DOHH2 (cell line): Measurements from ENCODE around the gene STYXL2.

Source experiments
- H3F3A ChIP-seq: fragments of 200-600 bp; sonication (generic), shearing (Covaris generic); 2 replicates; pipeline ENCODE4 v1.6.0; 2016; ENCODE audit warnings: antibody characterized with exemption, mild to moderate bottlenecking; ENCODE audit not compliant: control insufficient read depth, insufficient read depth
- H3K27ac ChIP-seq: fragments of 200-600 bp; sonication (generic); 2 replicates; pipeline ENCODE4 v1.5.1; 2014; ENCODE audit warnings: low read depth, mild to moderate bottlenecking, low read length, moderate library complexity
- H3K27me3 ChIP-seq: fragments of 200-600 bp; sonication (generic); 2 replicates; pipeline ENCODE4 v1.6.1; 2014; ENCODE audit warnings: mild to moderate bottlenecking, low read length, mixed read lengths; ENCODE audit not compliant: control insufficient read depth
- H3K36me3 ChIP-seq: fragments of 200-600 bp; sonication (generic); 2 replicates; pipeline ENCODE4 v1.6.1; 2014; ENCODE audit warnings: mild to moderate bottlenecking, low read length, moderate library complexity, mixed read lengths; ENCODE audit not compliant: control insufficient read depth
- H3K4me1 ChIP-seq: fragments of 200-600 bp; sonication (generic); 2 replicates; pipeline ENCODE4 v1.6.1; 2014; ENCODE audit warnings: mild to moderate bottlenecking, low read length, mixed read lengths; ENCODE audit not compliant: control insufficient read depth
- H3K4me2 ChIP-seq: fragments of 200-600 bp; sonication (generic); 2 replicates; pipeline ENCODE4 v1.6.0; 2014; ENCODE audit warnings: mild to moderate bottlenecking, low read length, moderate library complexity
- H3K4me3 ChIP-seq: fragments of 200-600 bp; sonication (generic); 2 replicates; pipeline ENCODE4 v1.5.1; 2014; ENCODE audit warnings: mild to moderate bottlenecking, low read length, mixed read lengths
- H3K79me2 ChIP-seq: fragments of 200-600 bp; sonication (generic); 2 replicates; pipeline ENCODE4 v1.6.1; 2014; ENCODE audit warnings: mild to moderate bottlenecking, low read length, mixed read lengths; ENCODE audit not compliant: control insufficient read depth
- H3K9me2 ChIP-seq: fragments of 200-600 bp; sonication (generic); replicated peaks from 2 replicates; pipeline ENCODE4 v1.6.1; 2014; ENCODE audit warnings: mild to moderate bottlenecking, low read length, mixed read lengths; ENCODE audit not compliant: control insufficient read depth
- H3K9me3 ChIP-seq: fragments of 200-600 bp; sonication (generic); 2 replicates; pipeline ENCODE4 v1.6.1; 2014; ENCODE audit warnings: antibody characterized with exemption, low read length, mixed read lengths; ENCODE audit not compliant: control insufficient read depth, insufficient read depth
- H4K20me1 ChIP-seq: fragments of 200-600 bp; sonication (generic); 2 replicates; pipeline ENCODE4 v1.6.0; 2014; ENCODE audit warnings: low read depth, mild to moderate bottlenecking, antibody characterized with exemption, low read length, moderate library complexity; ENCODE audit not compliant: control insufficient read depth, insufficient read depth
- EZH2phosphoT487 ChIP-seq: fragments of 200-600 bp; sonication (generic); IDR thresholded peaks from 2 replicates; pipeline ENCODE4 v1.6.1; 2017; ENCODE audit warnings: borderline replicate concordance, mild to moderate bottlenecking, antibody characterized with exemption, low read length, moderate library complexity, mixed read lengths
- TF ChIP-seq, protein P1 (sequence below): fragments of 200-600 bp; sonication (generic); IDR thresholded peaks from one replicate; pipeline ENCODE4 v1.5.1; 2014; ENCODE audit warnings: antibody characterized with exemption, mild to moderate bottlenecking, low read depth, low read length; ENCODE audit not compliant: poor library complexity, severe bottlenecking

The STYXL2 gene

DNA sequence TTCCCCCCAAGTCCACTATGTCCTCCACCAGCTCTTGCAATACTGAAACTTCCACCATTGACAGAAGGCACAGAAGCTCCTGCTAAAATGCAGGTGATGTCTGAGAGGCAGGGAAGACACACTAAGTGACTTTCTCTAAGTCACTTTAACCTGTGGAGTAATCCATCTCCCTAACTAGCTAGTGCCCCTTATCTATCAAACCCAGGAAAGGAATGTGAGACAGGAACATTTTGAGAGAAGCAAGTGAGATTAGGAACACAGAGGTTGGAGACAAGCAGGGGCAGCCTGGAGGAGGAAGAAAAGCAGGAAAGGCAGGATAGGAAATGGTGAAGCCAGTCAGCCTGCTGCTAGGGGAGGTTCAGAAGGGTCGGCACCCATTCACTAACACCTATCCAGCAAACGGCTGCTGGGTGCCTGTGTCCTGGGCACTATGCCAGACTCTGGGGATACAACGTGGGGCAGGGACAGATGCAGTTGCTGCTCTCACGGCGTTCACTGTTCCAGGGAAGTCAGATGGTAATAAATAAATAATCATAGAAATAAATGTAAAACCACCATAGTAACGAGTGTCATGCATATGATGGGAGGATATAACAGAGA is 10.7 kb upstream of the STYXL2 start:
- no peaks in the 10 kb centered on the region for H3F3A ChIP-seq
- H3K9me2 ChIP-seq = no peaks in the 10 kb centered on the region
- no peaks in the 10 kb centered on the region for H3K79me2 ChIP-seq
- no peaks in the 10 kb centered on the region for H3K4me1 ChIP-seq
- peaks cover 37% of the 10 kb centered on the region for H3K27me3 ChIP-seq
- H3K9me3 ChIP-seq = no peaks in the 10 kb centered on the region
- TF ChIP-seq, protein P1, sequence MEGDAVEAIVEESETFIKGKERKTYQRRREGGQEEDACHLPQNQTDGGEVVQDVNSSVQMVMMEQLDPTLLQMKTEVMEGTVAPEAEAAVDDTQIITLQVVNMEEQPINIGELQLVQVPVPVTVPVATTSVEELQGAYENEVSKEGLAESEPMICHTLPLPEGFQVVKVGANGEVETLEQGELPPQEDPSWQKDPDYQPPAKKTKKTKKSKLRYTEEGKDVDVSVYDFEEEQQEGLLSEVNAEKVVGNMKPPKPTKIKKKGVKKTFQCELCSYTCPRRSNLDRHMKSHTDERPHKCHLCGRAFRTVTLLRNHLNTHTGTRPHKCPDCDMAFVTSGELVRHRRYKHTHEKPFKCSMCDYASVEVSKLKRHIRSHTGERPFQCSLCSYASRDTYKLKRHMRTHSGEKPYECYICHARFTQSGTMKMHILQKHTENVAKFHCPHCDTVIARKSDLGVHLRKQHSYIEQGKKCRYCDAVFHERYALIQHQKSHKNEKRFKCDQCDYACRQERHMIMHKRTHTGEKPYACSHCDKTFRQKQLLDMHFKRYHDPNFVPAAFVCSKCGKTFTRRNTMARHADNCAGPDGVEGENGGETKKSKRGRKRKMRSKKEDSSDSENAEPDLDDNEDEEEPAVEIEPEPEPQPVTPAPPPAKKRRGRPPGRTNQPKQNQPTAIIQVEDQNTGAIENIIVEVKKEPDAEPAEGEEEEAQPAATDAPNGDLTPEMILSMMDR = no peak
- TF ChIP-seq EZH2phosphoT487 = no peak
- H4K20me1 ChIP-seq = no peaks in the 10 kb centered on the region
- H3K36me3 ChIP-seq = no peaks in the 10 kb centered on the region
- no peak overlapping the region for H3K27ac ChIP-seq
- H3K4me2 ChIP-seq = no peak overlapping the region
- H3K4me3 ChIP-seq = no peak overlapping the region

DNA sequence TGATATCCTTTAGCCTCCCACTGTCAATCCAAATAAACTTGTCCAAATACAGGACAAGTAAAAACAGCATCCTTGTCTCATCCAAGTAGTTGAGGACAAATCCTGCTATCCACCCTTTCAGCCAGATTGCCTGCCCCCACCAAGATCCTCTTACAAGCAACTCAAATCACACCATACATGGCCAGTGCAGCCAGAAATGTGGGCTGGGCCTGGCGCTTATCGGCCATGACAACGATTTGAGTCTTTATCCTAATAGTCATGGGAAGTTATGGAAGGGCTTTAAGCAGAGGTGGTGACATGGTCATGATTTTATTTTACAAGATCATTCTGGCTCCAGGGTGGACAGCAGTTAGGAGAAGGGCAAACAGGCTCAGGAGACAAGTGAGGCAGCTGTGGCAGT is 10.0 kb upstream of the STYXL2 start:
- TF ChIP-seq EZH2phosphoT487 = no peak
- TF ChIP-seq, protein P1 = no peak
- H3K36me3 ChIP-seq = no peaks in the 10 kb centered on the region
- no peaks in the 10 kb centered on the region for H3K4me1 ChIP-seq
- no peak overlapping the region for H3K27ac ChIP-seq
- no peak overlapping the region for H3K4me2 ChIP-seq
- no peaks in the 10 kb centered on the region for H4K20me1 ChIP-seq
- no peaks in the 10 kb centered on the region for H3F3A ChIP-seq
- no peaks in the 10 kb centered on the region for H3K9me2 ChIP-seq
- H3K27me3 ChIP-seq = peaks cover 35% of the 10 kb centered on the region
- no peaks in the 10 kb centered on the region for H3K79me2 ChIP-seq
- no peaks in the 10 kb centered on the region for H3K9me3 ChIP-seq
- no peak overlapping the region for H3K4me3 ChIP-seq

DNA sequence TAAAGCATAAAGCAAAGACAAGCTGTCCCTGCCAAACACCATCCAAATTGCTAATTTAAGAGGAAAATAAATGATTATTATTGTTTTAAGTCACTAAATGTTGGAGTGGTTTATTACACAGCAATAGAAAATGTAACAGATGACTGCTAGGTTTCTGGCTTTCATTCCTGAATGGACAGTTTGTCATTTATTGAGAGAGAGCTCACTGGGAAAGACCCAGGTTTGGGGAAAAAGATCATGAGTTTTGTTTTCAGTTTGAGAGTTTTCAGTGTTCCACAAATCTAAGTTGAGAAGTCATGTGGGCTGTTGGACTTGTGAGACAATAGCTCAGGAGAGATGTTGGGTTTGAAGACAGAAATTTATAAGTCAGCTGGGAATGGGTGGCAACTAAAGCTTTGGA is 9.1 kb upstream of the STYXL2 start:
- Histone ChIP-seq H3K9me3 (no peaks in the 10 kb centered on the region), H3F3A (no peaks in the 10 kb centered on the region), H3K9me2 (no peaks in the 10 kb centered on the region), H3K4me3 (no peak overlapping the region), H3K79me2 (no peaks in the 10 kb centered on the region), H3K36me3 (no peaks in the 10 kb centered on the region), H4K20me1 (no peaks in the 10 kb centered on the region), H3K4me2 (no peak overlapping the region), H3K27me3 (peaks cover 34% of the 10 kb centered on the region), H3K27ac (no peak overlapping the region), H3K4me1 (no peaks in the 10 kb centered on the region)
- TF ChIP-seq, protein P1 = no peak
- no peak for TF ChIP-seq EZH2phosphoT487

DNA sequence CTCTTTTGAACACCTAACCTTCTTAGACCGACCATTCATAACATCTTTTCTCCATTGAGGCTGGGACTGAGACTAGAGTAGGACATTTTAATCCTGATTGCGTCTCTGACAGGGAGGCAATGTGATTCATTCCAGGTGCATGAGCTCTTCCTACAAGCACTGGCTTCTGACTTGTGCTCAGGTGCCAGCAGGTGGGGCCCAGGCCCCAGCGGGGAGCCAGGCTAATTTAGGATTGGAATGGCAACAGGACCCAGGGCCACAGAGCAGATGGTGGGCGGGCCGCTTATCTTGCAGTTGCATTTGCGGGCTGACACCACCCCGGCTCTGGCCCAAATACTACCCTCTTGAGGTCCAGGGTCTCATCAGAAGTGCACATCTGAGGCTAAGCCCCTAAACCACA is 7.8 kb upstream of the STYXL2 start:
- H3K9me3 ChIP-seq = no peaks in the 10 kb centered on the region
- H3K4me2 ChIP-seq = no peak overlapping the region
- H3F3A ChIP-seq = no peaks in the 10 kb centered on the region

More for the DNA sequence above, 7.8 kb upstream of the STYXL2 start:
- TF ChIP-seq, protein P1 = no peak
- H4K20me1 ChIP-seq = no peaks in the 10 kb centered on the region
- H3K27me3 ChIP-seq = peaks cover 24% of the 10 kb centered on the region
- H3K27ac ChIP-seq = no peak overlapping the region
- H3K4me1 ChIP-seq = peaks cover 11% of the 10 kb centered on the region
- H3K36me3 ChIP-seq = no peaks in the 10 kb centered on the region
- H3K4me3 ChIP-seq = no peak overlapping the region
- no peaks in the 10 kb centered on the region for H3K79me2 ChIP-seq
- no peaks in the 10 kb centered on the region for H3K9me2 ChIP-seq
